Measurements from ENCODE around the gene MYH10.

MYH10 gene

DNA sequence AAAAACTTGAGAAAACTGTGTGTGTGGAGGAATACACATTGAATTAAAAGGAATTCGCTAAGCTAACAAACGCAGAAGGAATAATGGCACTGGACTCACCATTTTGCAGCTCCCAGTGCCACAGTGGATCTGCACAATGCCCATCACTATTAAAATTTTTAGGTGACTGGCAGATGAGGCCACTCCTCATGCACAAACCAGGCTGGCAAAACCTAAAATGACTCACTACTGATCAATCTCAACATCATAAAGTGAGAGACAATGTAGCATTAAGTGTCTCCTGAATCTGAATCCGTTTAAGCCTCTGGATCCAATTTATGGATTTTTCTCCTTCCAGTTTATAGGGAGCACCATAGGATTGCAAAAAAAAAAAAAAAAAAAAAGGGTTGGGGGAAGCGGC lies 20.6 kb downstream of the MYH10 start:
- Histone ChIP-seq H3K4me1 (ENCODE audit: control insufficient read depth, insufficient read depth, low read length) (peaks cover 29% of the 10 kb centered on the region), H3K9me3 (ENCODE audit: control insufficient read depth, insufficient read depth, low read depth, low read length) (no peaks in the 10 kb centered on the region), H3K36me3 (ENCODE audit: control insufficient read depth in 2 of 2, insufficient read depth in 1 of 2, low read length in 2 of 2) (peaks cover 0 to 17% of the 10 kb centered on the region in 2 experiments; a peak in 2 of 3 replicates), H3K27ac (ENCODE audit: extremely low read depth, low read depth, low read length) (no peak overlapping the region), H3K4me3 (ENCODE audit: low read depth, low read length) (no peak overlapping the region)
- POLR2A ChIA-PET: no interaction called here
- CTCF ChIA-PET: interaction anchor here (0.7 to 1.3 kb wide), 3 partner anchors 175 to 919 kb away, joined by 3 to 5 read pairs (median 5); no protein-coding TSS in a partner anchor
- no peak for TF ChIP-seq ZNF768 (tag by site-specific recombination; IDR thresholded peaks at IDR 0.05)
- TF ChIP-seq SP2 (tag by site-specific recombination; IDR thresholded peaks at IDR 0.05): no peak
- TF ChIP-seq ZNF302 (tag by site-specific recombination; IDR thresholded peaks at IDR 0.05; ENCODE audit: low read depth): no peak
- TF ChIP-seq, protein P1, sequence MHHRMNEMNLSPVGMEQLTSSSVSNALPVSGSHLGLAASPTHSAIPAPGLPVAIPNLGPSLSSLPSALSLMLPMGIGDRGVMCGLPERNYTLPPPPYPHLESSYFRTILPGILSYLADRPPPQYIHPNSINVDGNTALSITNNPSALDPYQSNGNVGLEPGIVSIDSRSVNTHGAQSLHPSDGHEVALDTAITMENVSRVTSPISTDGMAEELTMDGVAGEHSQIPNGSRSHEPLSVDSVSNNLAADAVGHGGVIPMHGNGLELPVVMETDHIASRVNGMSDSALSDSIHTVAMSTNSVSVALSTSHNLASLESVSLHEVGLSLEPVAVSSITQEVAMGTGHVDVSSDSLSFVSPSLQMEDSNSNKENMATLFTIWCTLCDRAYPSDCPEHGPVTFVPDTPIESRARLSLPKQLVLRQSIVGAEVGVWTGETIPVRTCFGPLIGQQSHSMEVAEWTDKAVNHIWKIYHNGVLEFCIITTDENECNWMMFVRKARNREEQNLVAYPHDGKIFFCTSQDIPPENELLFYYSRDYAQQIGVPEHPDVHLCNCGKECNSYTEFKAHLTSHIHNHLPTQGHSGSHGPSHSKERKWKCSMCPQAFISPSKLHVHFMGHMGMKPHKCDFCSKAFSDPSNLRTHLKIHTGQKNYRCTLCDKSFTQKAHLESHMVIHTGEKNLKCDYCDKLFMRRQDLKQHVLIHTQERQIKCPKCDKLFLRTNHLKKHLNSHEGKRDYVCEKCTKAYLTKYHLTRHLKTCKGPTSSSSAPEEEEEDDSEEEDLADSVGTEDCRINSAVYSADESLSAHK (tag by site-specific recombination; IDR thresholded peaks at IDR 0.05): no peak
- TF ChIP-seq ZFP37 (tag by site-specific recombination; IDR thresholded peaks at IDR 0.05): no peak

DNA sequence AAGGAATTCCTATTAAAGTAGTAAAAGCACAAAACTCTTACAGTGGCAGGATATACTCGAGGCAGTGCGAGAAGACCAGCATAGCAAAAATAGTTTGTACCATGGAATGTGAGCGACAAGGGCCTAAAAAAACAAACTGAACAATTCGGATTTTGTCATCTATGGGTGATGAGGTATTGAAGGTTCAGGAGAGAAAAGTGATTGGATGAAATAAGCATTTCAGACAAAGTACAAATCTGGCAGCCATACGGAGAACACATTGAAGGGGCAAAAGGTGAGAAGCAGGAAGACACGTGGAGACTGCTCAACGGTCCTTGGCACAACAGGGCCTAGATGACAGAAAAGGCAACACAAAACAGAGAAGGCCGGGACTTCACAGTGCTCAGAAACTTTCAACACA lies 22.5 kb downstream of the MYH10 start:
- Histone ChIP-seq H3K9me3 (ENCODE audit: control insufficient read depth, insufficient read depth, low read depth, low read length) (no peaks in the 10 kb centered on the region), H3K4me3 (ENCODE audit: low read depth, low read length) (no peak overlapping the region), H3K27ac (ENCODE audit: extremely low read depth, low read depth, low read length) (no peak overlapping the region; the same call in 1 of the 2 replicates), H3K4me1 (ENCODE audit: control insufficient read depth, insufficient read depth, low read length) (peaks cover 31% of the 10 kb centered on the region), H3K36me3 (ENCODE audit: control insufficient read depth in 2 of 2, insufficient read depth in 1 of 2, low read length in 2 of 2) (peaks cover 13 to 28% of the 10 kb centered on the region in 2 experiments)
- ChIA-PET CTCF (interaction anchor here (0.6 kb wide), 1 partner anchor 182 kb away, joined by 3 read pairs; no protein-coding TSS in a partner anchor), POLR2A (interaction anchor here (1.6 kb wide), 1 partner anchor 23 kb away, joined by 3 read pairs; the partner anchor contains the start of gene MYH10)
- TF ChIP-seq SP7 (tag by site-specific recombination; IDR thresholded peaks at IDR 0.05) (no peak), MZF1 (tag by site-specific recombination; IDR thresholded peaks at IDR 0.05; ENCODE audit: borderline replicate concordance) (no peak), ZNF394 (tag by site-specific recombination; IDR thresholded peaks at IDR 0.05; ENCODE audit: borderline replicate concordance) (no peak), ZNF585B (tag by site-specific recombination; IDR thresholded peaks at IDR 0.05) (no peak), PRDM1 (tag by site-specific recombination; IDR thresholded peaks at IDR 0.05) (no peak), ZNF324 (tag by site-specific recombination; IDR thresholded peaks at IDR 0.05) (no peak), ZNF660 (tag by site-specific recombination; IDR thresholded peaks at IDR 0.05) (no peak), ZNF596 (tag by site-specific recombination; IDR thresholded peaks at IDR 0.05) (no peak), ZNF248 (tag by site-specific recombination; IDR thresholded peaks at IDR 0.05) (no peak), ZNF10 (tag by site-specific recombination; IDR thresholded peaks at IDR 0.05) (no peak), ZBTB7A (tag by site-specific recombination; IDR thresholded peaks at IDR 0.05; ENCODE audit: low read depth) (no peak), ZNF366 (tag by site-specific recombination; conservative IDR thresholded peaks at IDR 0.05) (no peak), SALL2 (tag by site-specific recombination; IDR thresholded peaks at IDR 0.05; ENCODE audit: borderline replicate concordance) (no peak), SCRT1 (tag by site-specific recombination; IDR thresholded peaks at IDR 0.05; ENCODE audit: borderline replicate concordance) (no peak), ZNF510 (tag by site-specific recombination; IDR thresholded peaks at IDR 0.05; ENCODE audit: insufficient replicate concordance) (no peak), ZFP41 (tag by site-specific recombination; IDR thresholded peaks at IDR 0.05; ENCODE audit: borderline replicate concordance) (no peak)
- TF ChIP-seq, protein P2, sequence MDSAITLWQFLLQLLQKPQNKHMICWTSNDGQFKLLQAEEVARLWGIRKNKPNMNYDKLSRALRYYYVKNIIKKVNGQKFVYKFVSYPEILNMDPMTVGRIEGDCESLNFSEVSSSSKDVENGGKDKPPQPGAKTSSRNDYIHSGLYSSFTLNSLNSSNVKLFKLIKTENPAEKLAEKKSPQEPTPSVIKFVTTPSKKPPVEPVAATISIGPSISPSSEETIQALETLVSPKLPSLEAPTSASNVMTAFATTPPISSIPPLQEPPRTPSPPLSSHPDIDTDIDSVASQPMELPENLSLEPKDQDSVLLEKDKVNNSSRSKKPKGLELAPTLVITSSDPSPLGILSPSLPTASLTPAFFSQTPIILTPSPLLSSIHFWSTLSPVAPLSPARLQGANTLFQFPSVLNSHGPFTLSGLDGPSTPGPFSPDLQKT (IDR thresholded peaks at IDR 0.05; ENCODE audit: borderline replicate concordance, low read depth, low read length): no peak
- TF ChIP-seq, protein P3, sequence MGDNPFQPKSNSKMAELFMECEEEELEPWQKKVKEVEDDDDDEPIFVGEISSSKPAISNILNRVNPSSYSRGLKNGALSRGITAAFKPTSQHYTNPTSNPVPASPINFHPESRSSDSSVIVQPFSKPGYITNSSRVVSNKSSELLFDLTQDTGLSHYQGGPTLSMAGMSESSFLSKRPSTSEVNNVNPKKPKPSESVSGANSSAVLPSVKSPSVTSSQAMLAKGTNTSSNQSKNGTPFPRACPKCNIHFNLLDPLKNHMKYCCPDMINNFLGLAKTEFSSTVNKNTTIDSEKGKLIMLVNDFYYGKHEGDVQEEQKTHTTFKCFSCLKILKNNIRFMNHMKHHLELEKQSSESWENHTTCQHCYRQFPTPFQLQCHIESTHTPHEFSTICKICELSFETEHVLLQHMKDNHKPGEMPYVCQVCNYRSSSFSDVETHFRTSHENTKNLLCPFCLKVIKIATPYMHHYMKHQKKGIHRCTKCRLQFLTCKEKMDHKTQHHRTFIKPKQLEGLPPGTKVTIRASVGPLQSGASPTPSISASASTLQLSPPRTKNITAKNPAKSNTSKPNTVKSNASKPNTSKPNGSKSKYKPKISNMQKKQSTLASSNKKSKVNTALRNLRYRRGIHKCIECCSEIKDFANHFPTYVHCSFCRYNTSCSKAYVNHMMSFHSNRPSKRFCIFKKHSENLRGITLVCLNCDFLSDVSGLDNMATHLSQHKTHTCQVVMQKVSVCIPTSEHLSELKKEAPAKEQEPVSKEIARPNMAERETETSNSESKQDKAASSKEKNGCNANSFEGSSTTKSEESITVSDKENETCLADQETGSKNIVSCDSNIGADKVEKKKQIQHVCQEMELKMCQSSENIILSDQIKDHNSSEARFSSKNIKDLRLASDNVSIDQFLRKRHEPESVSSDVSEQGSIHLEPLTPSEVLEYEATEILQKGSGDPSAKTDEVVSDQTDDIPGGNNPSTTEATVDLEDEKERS (tag by site-specific recombination; IDR thresholded peaks at IDR 0.05): no peak
